IMR-90 (cell line): ENCODE data around the gene GRIPAP1. TPM values are rescaled to one million over a fixed set of nuclear protein-coding genes. Genes with fewer than 3 reads are reported as not detected.

Experiments used
- ATAC-seq: fragments of 200-7000 bp; cut with Tn5 transposase; 2 replicates; pipeline ENCODE4 v1.9.1; 2020; ENCODE audit warnings: low read depth, mild to moderate bottlenecking, moderate library complexity
- BruUV-seq: library from RNA; stranded (reverse); fragments of 400-500 nt; replicated peaks from 2 replicates; lab custom pipeline; 2021; lab: Mats Ljungman, UMichigan
- CTCF ChIA-PET: fragments of 300-600 bp; formaldehyde crosslinking; extraction: SDS; loops from one replicate; lab custom pipeline; 2021; ENCODE audit warnings: antibody characterized with exemption; lab: Yijun Ruan, JAX
- POLR2A ChIA-PET: fragments of 300-600 bp; sonication (Branson Sonifier 250); formaldehyde crosslinking; loops from one replicate; lab custom pipeline; 2022; ENCODE audit warnings: antibody characterized with exemption; ENCODE audit not compliant: unreplicated experiment; lab: Charles Lee
- DNase-seq: peaks from one replicate; pipeline ENCODE4 v3.0.0; 2013
- H2AFZ ChIP-seq: replicated peaks from 2 replicates; pipeline ENCODE3; 2013; ENCODE audit warnings: low read length, mild to moderate bottlenecking; ENCODE audit not compliant: poor library complexity
- H2AK5ac ChIP-seq: 2 replicates; pipeline ENCODE4 v1.6.1; 2013; ENCODE audit warnings: low read depth, low read length, inconsistent platforms
- H2AK9ac ChIP-seq: replicated peaks from 2 replicates; pipeline ENCODE3; 2013; ENCODE audit warnings: mild to moderate bottlenecking, low read depth, low read length, moderate library complexity; ENCODE audit not compliant: poor library complexity
- H2BK120ac ChIP-seq: 2 replicates; pipeline ENCODE4 v1.6.1; 2013; ENCODE audit warnings: low read depth, low read length, inconsistent platforms
- H2BK15ac ChIP-seq: 3 replicates; pipeline ENCODE4 v1.6.1; 2013; ENCODE audit warnings: low read depth, low read length, inconsistent platforms
- H2BK20ac ChIP-seq: 2 replicates; pipeline ENCODE4 v1.6.1; 2013; ENCODE audit warnings: low read depth, mild to moderate bottlenecking, inconsistent platforms, low read length, moderate library complexity
- H2BK5ac ChIP-seq: 2 replicates; pipeline ENCODE4 v1.6.1; 2013; ENCODE audit warnings: mild to moderate bottlenecking, low read depth, low read length, inconsistent platforms; ENCODE audit not compliant: poor library complexity, severe bottlenecking
- H3K14ac ChIP-seq: replicated peaks from 2 replicates; pipeline ENCODE4 v1.6.1; 2013; ENCODE audit warnings: low read depth, low read length, inconsistent platforms
- H3K18ac ChIP-seq: 2 replicates; pipeline ENCODE4 v1.6.1; 2013; ENCODE audit warnings: low read depth, low read length, control low read depth
- H3K23ac ChIP-seq: 2 replicates; pipeline ENCODE4 v1.6.1; 2013; ENCODE audit warnings: low read depth, low read length, inconsistent platforms
- H3K27ac ChIP-seq: 2 replicates; pipeline ENCODE4 v1.5.1; 2013; ENCODE audit warnings: mild to moderate bottlenecking, control low read depth, low read length; ENCODE audit not compliant: insufficient read depth
- H3K27me3 ChIP-seq: 2 replicates; pipeline ENCODE4 v1.6.1; 2013; ENCODE audit warnings: low read length; ENCODE audit not compliant: control insufficient read depth, insufficient read depth
- H3K36me3 ChIP-seq: 2 replicates; pipeline ENCODE4 v1.6.1; 2013; ENCODE audit warnings: low read length, mixed read lengths; ENCODE audit not compliant: control insufficient read depth, insufficient read depth
- H3K4ac ChIP-seq: 2 replicates; pipeline ENCODE4 v1.6.1; 2013; ENCODE audit warnings: low read depth, low read length, inconsistent platforms
- H3K4me1 ChIP-seq: 2 replicates; pipeline ENCODE4 v1.6.1; 2013; ENCODE audit warnings: low read length, mixed read lengths; ENCODE audit not compliant: control insufficient read depth, insufficient read depth
- H3K4me2 ChIP-seq: 2 replicates; pipeline ENCODE4 v1.6.1; 2013; ENCODE audit warnings: low read depth, mild to moderate bottlenecking, control low read depth, low read length, moderate library complexity
- H3K4me3 ChIP-seq: 2 replicates; pipeline ENCODE4 v1.5.1; 2013; ENCODE audit warnings: low read depth, mild to moderate bottlenecking, control low read depth, low read length, moderate library complexity; ENCODE audit not compliant: insufficient read depth
- H3K56ac ChIP-seq: 2 replicates; pipeline ENCODE4 v1.6.1; 2013; ENCODE audit warnings: low read length, inconsistent platforms; ENCODE audit not compliant: insufficient read depth; ENCODE audit errors: extremely low read depth
- H3K79me1 ChIP-seq, 2 experiments: 2 replicates each; pipeline ENCODE4 v1.6.1; 2013; ENCODE audit warnings: low read length in 2 of 2, inconsistent platforms in 1 of 2, low read depth in 1 of 2
- H3K9ac ChIP-seq: 2 replicates; pipeline ENCODE4 v1.6.1; 2013; ENCODE audit warnings: low read depth, low read length, control low read depth
- H3K9me1 ChIP-seq: 2 replicates; pipeline ENCODE4 v1.6.1; 2013; ENCODE audit warnings: low read length, inconsistent platforms; ENCODE audit not compliant: insufficient read depth
- H3K9me3 ChIP-seq: 2 replicates; pipeline ENCODE4 v1.6.1; 2013; ENCODE audit warnings: low read length; ENCODE audit not compliant: control insufficient read depth, insufficient read depth
- H4K20me1 ChIP-seq: 2 replicates; pipeline ENCODE4 v1.6.1; 2013; ENCODE audit warnings: low read length, inconsistent platforms; ENCODE audit not compliant: insufficient read depth
- H4K5ac ChIP-seq: 2 replicates; pipeline ENCODE4 v1.6.1; 2013; ENCODE audit warnings: mild to moderate bottlenecking, low read depth, low read length, control low read depth
- H4K8ac ChIP-seq, 2 experiments: 2 replicates each; pipeline ENCODE4 v1.6.1; 2013; ENCODE audit warnings: low read depth in 2 of 2, low read length in 2 of 2, control low read depth in 1 of 2, inconsistent platforms in 1 of 2
- H4K91ac ChIP-seq: 2 replicates; pipeline ENCODE4 v1.6.1; 2013; ENCODE audit warnings: low read depth, low read length, inconsistent platforms; ENCODE audit not compliant: insufficient read depth
- BHLHE40 ChIP-seq: fragments of 150-350 bp; IDR thresholded peaks from 2 replicates; pipeline ENCODE4 v1.6.1; 2016; ENCODE audit warnings: mild to moderate bottlenecking, low read depth, low read length
- CEBPB ChIP-seq: IDR thresholded peaks from 2 replicates; pipeline ENCODE4 v1.6.1; 2012; ENCODE audit warnings: low read depth, low read length, improper control_type of control experiment
- CHD1 ChIP-seq: IDR thresholded peaks from 2 replicates; pipeline ENCODE4 v1.6.1; 2012; ENCODE audit warnings: low read depth, low read length, improper control_type of control experiment
- CTCF ChIP-seq: conservative IDR thresholded peaks from 2 replicates; pipeline ENCODE4 v1.5.1; 2012; ENCODE audit warnings: mild to moderate bottlenecking, low read depth, low read length, improper control_type of control experiment
- ELK1 ChIP-seq: fragments of 150-350 bp; IDR thresholded peaks from 2 replicates; pipeline ENCODE4 v1.6.1; 2016; ENCODE audit warnings: low read depth, mild to moderate bottlenecking, low read length, moderate library complexity, borderline replicate concordance
- FOS ChIP-seq: fragments of 150-350 bp; IDR thresholded peaks from 2 replicates; pipeline ENCODE4 v1.6.1; 2016; ENCODE audit warnings: low read depth, low read length
- MAFK ChIP-seq: IDR thresholded peaks from 2 replicates; pipeline ENCODE4 v1.6.1; 2012; ENCODE audit warnings: low read depth, low read length, improper control_type of control experiment
- MAZ ChIP-seq: IDR thresholded peaks from 2 replicates; pipeline ENCODE4 v1.6.1; 2012; ENCODE audit warnings: low read depth, mild to moderate bottlenecking, low read length, improper control_type of control experiment, moderate library complexity, borderline replicate concordance
- MXI1 ChIP-seq: IDR thresholded peaks from 2 replicates; pipeline ENCODE4 v1.6.1; 2012; ENCODE audit warnings: low read depth, mild to moderate bottlenecking, low read length, moderate library complexity, borderline replicate concordance
- NFE2L2 ChIP-seq: fragments of 150-350 bp; IDR thresholded peaks from 2 replicates; pipeline ENCODE4 v1.6.1; 2016; ENCODE audit warnings: low read depth, mild to moderate bottlenecking, low read length
- POLR2A ChIP-seq: IDR thresholded peaks from 2 replicates; pipeline ENCODE4 v1.6.1; 2012; ENCODE audit warnings: mild to moderate bottlenecking, low read depth, low read length
- RAD21 ChIP-seq: IDR thresholded peaks from 2 replicates; pipeline ENCODE4 v1.6.1; 2012; ENCODE audit warnings: low read length, improper control_type of control experiment
- RCOR1 ChIP-seq: IDR thresholded peaks from 2 replicates; pipeline ENCODE4 v1.6.1; 2012; ENCODE audit warnings: mild to moderate bottlenecking, low read length, improper control_type of control experiment; ENCODE audit not compliant: insufficient replicate concordance
- RFX5 ChIP-seq: IDR thresholded peaks from 2 replicates; pipeline ENCODE4 v1.8.0; 2012; ENCODE audit warnings: low read depth, mild to moderate bottlenecking, low read length, moderate library complexity
- SMC3 ChIP-seq: fragments of 150-350 bp; IDR thresholded peaks from 2 replicates; pipeline ENCODE4 v1.6.1; 2016; ENCODE audit warnings: low read depth, mild to moderate bottlenecking, antibody characterized with exemption, low read length, moderate library complexity
- USF2 ChIP-seq: fragments of 150-350 bp; IDR thresholded peaks from 2 replicates; pipeline ENCODE4 v1.6.1; 2017; ENCODE audit warnings: mild to moderate bottlenecking, antibody characterized with exemption, low read length, low read depth
- WGBS, 2 experiments: methylation state at CpG; one replicate each; pipeline versions ENCODE4 v1.1.5 to v1.1.7; 2013; ENCODE audit warnings: missing lambda C conversion rate in 2 of 2; ENCODE audit not compliant: insufficient read length in 1 of 2; ENCODE audit errors: extremely low coverage in 2 of 2; 5-methylcytosine and 5-hydroxymethylcytosine counted together
- dilution Hi-C: fragments of 300-500 bp; cut with HindIII; formaldehyde crosslinking; loops from one replicate; pipeline ENCODE4 v1.14.3; 2018; ENCODE audit warnings: low sequenced_read_pairs; ENCODE audit not compliant: unreplicated experiment
- in situ Hi-C: fragments of 300-500 bp; cut with MboI; formaldehyde crosslinking; loops from 3 replicates; pipeline ENCODE4 v1.14.3; 2019; ENCODE audit warnings: low sequenced_read_pairs, inconsistent platforms, mixed read lengths
- intact Hi-C: fragments of 100-400 bp; cut with micrococcal nuclease; formaldehyde crosslinking; loops from 2 replicates; pipeline ENCODE4 v1.10.0; 2022
- polyA plus RNA-seq, 3 experiments: library from polyadenylated mRNA; depleted of rRNA; stranded (reverse); fragments of >200 nt; gene quantifications; 2 replicates each; pipeline ENCODE4 v1.2.3, GENCODE V29; 2012; ENCODE audit warnings: low replicate concordance in 1 of 3
- total RNA-seq: library from RNA; depleted of rRNA; stranded (reverse); fragments of >200 nt; gene quantifications from 2 replicates; pipeline ENCODE4 v1.2.3, GENCODE V29; 2012

The GRIPAP1 gene
- total and polyA plus RNA-seq, 2 of the 4 experiments (the other 2 are of a cell fraction), result 17.9 to 25.0 TPM

GRCh38 chrX:48961585-48962091 lies 40.4 kb downstream of the GRIPAP1 start:
- ChIA-PET CTCF (interaction anchor here (1.5 kb wide), 1 partner anchor 10 kb away, joined by 4 read pairs; the partner anchor contains the start of gene KCND1), POLR2A (no interaction called here)
- BruUV-seq, result no TSS peak

More at GRCh38 chrX:48961585-48962091, 40.4 kb downstream of the GRIPAP1 start:
- Histone ChIP-seq H3K79me1 (peaks cover 0 to 11% of the 10 kb centered on the region in 2 experiments; a peak in 2 of 4 replicates), H4K20me1 (peaks cover 3% of the 10 kb centered on the region; the same call in 1 of the 2 replicates), H2BK20ac (no peak overlapping the region), H4K8ac (peak overlapping the region in 1 of 2 experiments; percentile 7; a peak in 1 of 4 replicates), H2AFZ (peak overlapping the region; percentile 5), H3K4me2 (no peak overlapping the region; the same call in 1 of the 2 replicates), H3K23ac (no peak overlapping the region), H2BK15ac (no peak overlapping the region), H3K9ac (no peak overlapping the region), H3K27me3 (no peaks in the 10 kb centered on the region), H3K14ac (no peak overlapping the region), H3K9me1 (no peaks in the 10 kb centered on the region; the same call in 1 of the 2 replicates), H3K4ac (no peak overlapping the region), H4K5ac (peak overlapping the region; percentile 32; the same call in 1 of the 2 replicates), H3K36me3 (no peaks in the 10 kb centered on the region), H2BK120ac (no peak overlapping the region), H4K91ac (no peak overlapping the region), H3K56ac (no peak overlapping the region), H3K9me3 (no peaks in the 10 kb centered on the region), H3K27ac (no peak overlapping the region; the same call in 1 of the 2 replicates), H2BK5ac (no peak overlapping the region), H3K4me1 (peaks cover 2% of the 10 kb centered on the region), H3K18ac (no peak overlapping the region), H3K4me3 (no peak overlapping the region), H2AK9ac (peak overlapping the region; percentile 26), H2AK5ac (no peak overlapping the region)
- dilution Hi-C loops, result no loop called here
- in situ Hi-C loops, result loop anchor here (25.0 kb wide), 1 partner anchor 101 kb away; the partner anchor contains the start of genes CCDC120 and PRAF2
- ATAC-seq, result no peak
- intact Hi-C loops, result no loop called here
- no peak for TF ChIP-seq NFE2L2
- no peak for TF ChIP-seq CTCF
- no peak for TF ChIP-seq ELK1
- no peak for TF ChIP-seq RFX5
- TF ChIP-seq USF2, result no peak
- TF ChIP-seq CEBPB, result no peak
- no peak for TF ChIP-seq SMC3
- no peak for TF ChIP-seq BHLHE40
- no peak for TF ChIP-seq POLR2A
- TF ChIP-seq RCOR1, result no peak
- TF ChIP-seq MAFK, result no peak
- TF ChIP-seq CHD1, result no peak
- TF ChIP-seq RAD21, result no peak
- TF ChIP-seq MAZ, result no peak
- no peak for TF ChIP-seq MXI1
- no peak for TF ChIP-seq FOS
- DNase-seq, result peak; percentile 27
- WGBS, 2 experiments, result 30% methylated on average over 2 of the region's 5 CpGs; no CpG with 5 or more reads in 1 of the 2 experiments
